GM12865 (cell line): ENCODE measurements around the gene PTP4A2.
A peak's percentile ranks its signal among the peaks of the same experiment; 100 is the strongest.
"Not testable (repeated sequence)": the region's sequence is repeated elsewhere in the genome, so short reads cannot be mapped to it uniquely, and the experiment has no call there.

Experiments used
- DNase-seq: peaks from one replicate; pipeline ENCODE4 v3.0.0; 2010; ENCODE audit warnings: low read depth
- H3K4me3 ChIP-seq: 2 replicates; pipeline ENCODE4 v1.5.1; 2011; ENCODE audit warnings: mild to moderate bottlenecking, low read depth, low read length, control low read depth
- CTCF ChIP-seq: IDR thresholded peaks from 2 replicates; pipeline ENCODE4 v1.5.1; 2011; ENCODE audit warnings: low read length, control low read depth, low read depth, inconsistent platforms; ENCODE audit not compliant: insufficient read depth; ENCODE audit errors: missing control alignments

Gene PTP4A2

GRCh38 chr1:31927661-31927980 is 10.5 kb downstream of the PTP4A2 start:
- no peak for DNase-seq
- no peak for TF ChIP-seq CTCF
- H3K4me3 ChIP-seq: peak overlapping the region; percentile 45

- TF ChIP-seq CTCF: no peak
- no peak for DNase-seq
- H3K4me3 ChIP-seq: peak overlapping the region; percentile 45
Observed at GRCh38 chr1:31926853-31927660, 11.1 kb downstream of the PTP4A2 start.

GRCh38 chr1:31926252-31926651 is 11.9 kb downstream of the PTP4A2 start:
- no peak for TF ChIP-seq CTCF
- peak overlapping the region; percentile 45 for H3K4me3 ChIP-seq
- DNase-seq: peak; percentile 50

- DNase-seq: not testable (repeated sequence)
- peak overlapping the region; percentile 45 for H3K4me3 ChIP-seq
Observed at GRCh38 chr1:31925824-31926223, 12.3 kb downstream of the PTP4A2 start.

- no peak for TF ChIP-seq CTCF
- H3K4me3 ChIP-seq: peak overlapping the region; percentile 37; the same call in 1 of the 2 replicates
- no peak for DNase-seq
Observed at GRCh38 chr1:31924839-31925238, 13.3 kb downstream of the PTP4A2 start.

- no peak for DNase-seq
- no peak for TF ChIP-seq CTCF
- no peak overlapping the region for H3K4me3 ChIP-seq
Observed at GRCh38 chr1:31923901-31924535, 14.2 kb downstream of the PTP4A2 start.

GRCh38 chr1:31920956-31921355 is 17.2 kb downstream of the PTP4A2 start:
- DNase-seq: no peak
- no peak for TF ChIP-seq CTCF
- no peak overlapping the region for H3K4me3 ChIP-seq
